SU-DHL-6 (cell line): Measurements from ENCODE around the gene ACKR3.

Experiments
- H2AFZ ChIP-seq: fragments of 200-600 bp; sonication (generic); 2 replicates; pipeline ENCODE4 v1.6.1; 2014; ENCODE audit warnings: low read depth, mild to moderate bottlenecking, moderate library complexity, mixed read lengths, antibody characterized with exemption, low read length; ENCODE audit not compliant: severe bottlenecking
- H3F3A ChIP-seq: fragments of 200-600 bp; shearing (Covaris generic); 2 replicates; pipeline ENCODE4 v1.6.0; 2016; ENCODE audit warnings: antibody characterized with exemption, mild to moderate bottlenecking; ENCODE audit not compliant: insufficient read depth
- H3K27ac ChIP-seq: fragments of 200-600 bp; sonication (generic); 2 replicates; pipeline ENCODE4 v1.5.1; 2016; ENCODE audit warnings: low read depth, mild to moderate bottlenecking, low read length, moderate library complexity, mixed read lengths
- H3K27me3 ChIP-seq: fragments of 200-600 bp; sonication (generic), shearing (Covaris generic); 2 replicates; pipeline ENCODE4 v1.6.0; 2014; ENCODE audit warnings: mild to moderate bottlenecking, low read length
- H3K36me3 ChIP-seq: fragments of 200-600 bp; sonication (generic); 2 replicates; pipeline ENCODE4 v1.6.1; 2014; ENCODE audit warnings: mild to moderate bottlenecking, low read length, mixed read lengths
- H3K4me2 ChIP-seq: fragments of 300-600, 200-600 bp; shearing (Covaris generic), sonication (generic); 2 replicates; pipeline ENCODE4 v1.6.0; 2014; ENCODE audit warnings: low read length, low read depth, mild to moderate bottlenecking; ENCODE audit not compliant: poor library complexity, severe bottlenecking
- H3K4me3 ChIP-seq: fragments of 200-600 bp; sonication (generic); 2 replicates; pipeline ENCODE4 v1.5.1; 2014; ENCODE audit warnings: antibody characterized with exemption, low read length, mild to moderate bottlenecking, mixed read lengths; ENCODE audit not compliant: insufficient read depth, poor library complexity, severe bottlenecking
- H3K79me2 ChIP-seq: fragments of 200-600 bp; sonication (generic); 2 replicates; pipeline ENCODE4 v1.6.1; 2014; ENCODE audit warnings: mild to moderate bottlenecking, low read length, moderate library complexity; ENCODE audit not compliant: insufficient read depth
- H3K9ac ChIP-seq: fragments of 200-600 bp; sonication (generic); 2 replicates; pipeline ENCODE4 v1.7.0; 2014; ENCODE audit warnings: mild to moderate bottlenecking, low read length
- H3K9me2 ChIP-seq: fragments of 200-600 bp; sonication (generic); replicated peaks from 2 replicates; pipeline ENCODE4 v1.6.1; 2014; ENCODE audit warnings: low read length; ENCODE audit not compliant: insufficient read depth
- H3K9me3 ChIP-seq: fragments of 200-600 bp; sonication (generic); 2 replicates; pipeline ENCODE4 v1.6.1; 2014; ENCODE audit warnings: low read length, mixed read lengths; ENCODE audit not compliant: insufficient read depth
- H4K20me1 ChIP-seq: fragments of 200-600 bp; sonication (generic); 2 replicates; pipeline ENCODE4 v1.6.1; 2014; ENCODE audit warnings: low read depth, mild to moderate bottlenecking, antibody characterized with exemption, low read length, moderate library complexity, mixed read lengths
- EZH2phosphoT487 ChIP-seq: fragments of 200-600 bp; sonication (generic), shearing (Covaris generic); conservative IDR thresholded peaks from 2 replicates; pipeline ENCODE4 v1.6.1; 2018; ENCODE audit warnings: mild to moderate bottlenecking, antibody characterized with exemption, low read length, moderate library complexity, mixed read lengths
- TF ChIP-seq, protein P1 (sequence below): fragments of 200-600 bp; sonication (generic); IDR thresholded peaks from one replicate; pipeline ENCODE4 v1.5.1; 2017; ENCODE audit warnings: antibody characterized with exemption, mild to moderate bottlenecking, low read length, moderate library complexity; ENCODE audit not compliant: insufficient read depth, poor library complexity, severe bottlenecking

The ACKR3 gene

DNA sequence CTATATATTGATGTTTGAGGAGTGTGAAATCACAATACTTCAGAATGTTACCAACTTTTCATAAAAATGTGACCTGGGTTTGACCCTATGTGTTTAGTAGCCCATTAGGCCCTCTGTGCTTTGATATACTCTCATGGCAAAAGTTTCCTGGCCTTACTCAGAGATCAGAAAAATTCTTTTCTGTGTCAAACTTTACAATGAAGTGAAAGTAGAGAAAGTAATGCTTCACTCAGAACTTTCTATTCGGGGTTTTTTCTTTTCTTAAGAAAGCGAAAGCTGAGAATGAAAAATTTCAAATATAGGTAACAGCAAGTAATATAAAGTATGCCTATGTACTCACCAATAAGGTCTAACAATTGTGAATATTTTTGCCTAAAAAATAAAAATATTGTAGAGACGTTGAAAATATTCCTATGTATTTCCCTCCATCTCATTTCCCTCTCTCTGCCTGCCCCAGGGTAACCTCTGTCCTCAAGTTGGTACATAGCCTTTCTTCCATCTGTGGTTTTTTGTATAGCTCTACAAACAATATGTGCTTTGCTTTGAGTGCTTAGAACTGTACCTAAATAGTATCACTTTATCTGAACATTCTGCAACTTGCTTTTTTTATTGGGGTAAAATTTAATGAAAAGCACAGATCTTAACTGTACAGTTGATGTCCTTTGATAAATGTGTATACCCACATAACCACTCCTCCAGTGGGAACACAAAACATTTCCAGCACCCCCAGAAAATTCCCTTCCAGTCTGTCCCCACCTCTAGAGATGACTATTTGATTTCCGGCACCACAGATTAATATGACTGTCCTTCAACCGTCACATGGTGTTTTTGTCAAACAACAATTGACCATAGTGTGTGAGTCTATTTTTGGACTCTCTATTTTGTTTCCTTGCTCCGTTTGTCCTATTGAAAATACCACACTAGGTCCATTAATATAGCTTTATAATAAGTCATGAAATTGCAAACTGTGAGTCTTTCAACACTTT lies 10.3 kb upstream of the ACKR3 start:
- Histone ChIP-seq H3K36me3 (no peaks in the 10 kb centered on the region), H3K4me2 (no peak overlapping the region), H4K20me1 (no peaks in the 10 kb centered on the region), H3K9ac (no peak overlapping the region), H2AFZ (no peak overlapping the region), H3K9me2 (no peaks in the 10 kb centered on the region), H3K79me2 (no peaks in the 10 kb centered on the region), H3K27ac (no peak overlapping the region), H3F3A (no peaks in the 10 kb centered on the region), H3K9me3 (no peaks in the 10 kb centered on the region), H3K27me3 (no peaks in the 10 kb centered on the region), H3K4me3 (no peak overlapping the region)
- TF ChIP-seq, protein P1, sequence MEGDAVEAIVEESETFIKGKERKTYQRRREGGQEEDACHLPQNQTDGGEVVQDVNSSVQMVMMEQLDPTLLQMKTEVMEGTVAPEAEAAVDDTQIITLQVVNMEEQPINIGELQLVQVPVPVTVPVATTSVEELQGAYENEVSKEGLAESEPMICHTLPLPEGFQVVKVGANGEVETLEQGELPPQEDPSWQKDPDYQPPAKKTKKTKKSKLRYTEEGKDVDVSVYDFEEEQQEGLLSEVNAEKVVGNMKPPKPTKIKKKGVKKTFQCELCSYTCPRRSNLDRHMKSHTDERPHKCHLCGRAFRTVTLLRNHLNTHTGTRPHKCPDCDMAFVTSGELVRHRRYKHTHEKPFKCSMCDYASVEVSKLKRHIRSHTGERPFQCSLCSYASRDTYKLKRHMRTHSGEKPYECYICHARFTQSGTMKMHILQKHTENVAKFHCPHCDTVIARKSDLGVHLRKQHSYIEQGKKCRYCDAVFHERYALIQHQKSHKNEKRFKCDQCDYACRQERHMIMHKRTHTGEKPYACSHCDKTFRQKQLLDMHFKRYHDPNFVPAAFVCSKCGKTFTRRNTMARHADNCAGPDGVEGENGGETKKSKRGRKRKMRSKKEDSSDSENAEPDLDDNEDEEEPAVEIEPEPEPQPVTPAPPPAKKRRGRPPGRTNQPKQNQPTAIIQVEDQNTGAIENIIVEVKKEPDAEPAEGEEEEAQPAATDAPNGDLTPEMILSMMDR: no peak
- no peak for TF ChIP-seq EZH2phosphoT487

DNA sequence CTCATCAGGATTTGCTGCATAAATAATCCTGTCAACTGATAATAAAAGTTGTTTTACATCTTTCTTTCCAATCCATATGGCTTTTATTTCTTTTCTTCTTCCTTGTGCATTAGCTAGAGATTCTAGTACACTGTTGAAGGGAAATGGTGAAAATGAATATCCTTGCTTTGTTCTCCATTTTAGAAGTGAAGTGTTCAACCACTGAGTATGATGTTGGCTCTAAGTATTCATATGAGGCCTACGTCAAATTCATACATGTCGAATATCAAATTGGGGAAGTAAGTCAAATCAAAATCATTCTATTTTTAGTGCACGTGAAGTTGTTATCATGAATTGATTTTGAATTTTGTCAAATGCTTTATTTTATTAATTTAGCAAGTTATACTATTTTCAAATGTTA lies 7.8 kb upstream of the ACKR3 start:
- TF ChIP-seq, protein P1: no peak
- no peak for TF ChIP-seq EZH2phosphoT487
- Histone ChIP-seq H3F3A (no peaks in the 10 kb centered on the region), H3K4me3 (no peak overlapping the region), H4K20me1 (no peaks in the 10 kb centered on the region), H3K27ac (no peak overlapping the region), H2AFZ (no peak overlapping the region), H3K36me3 (no peaks in the 10 kb centered on the region), H3K9me2 (no peaks in the 10 kb centered on the region), H3K9ac (no peak overlapping the region), H3K9me3 (no peaks in the 10 kb centered on the region), H3K27me3 (no peaks in the 10 kb centered on the region), H3K79me2 (no peaks in the 10 kb centered on the region), H3K4me2 (no peak overlapping the region)

DNA sequence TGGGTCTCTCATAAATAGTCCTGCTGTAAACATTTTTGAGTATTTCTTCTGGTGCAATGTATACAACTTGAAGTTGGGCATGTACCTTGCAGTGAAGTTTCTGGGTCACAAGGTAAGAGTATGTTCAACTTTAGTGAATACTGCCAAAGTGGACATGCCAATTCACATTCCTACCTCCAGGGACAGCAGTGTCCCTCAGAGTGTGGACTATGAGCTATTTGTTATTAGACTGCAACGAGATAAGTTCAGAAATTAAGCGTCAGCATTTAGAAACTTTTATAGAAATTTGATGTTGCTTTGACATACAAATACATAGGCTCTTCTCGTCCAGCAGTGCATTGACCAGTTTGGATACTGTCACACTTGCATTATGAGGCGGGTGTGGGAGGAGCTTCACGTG lies 7.2 kb upstream of the ACKR3 start:
- H3K79me2 ChIP-seq: no peaks in the 10 kb centered on the region
- TF ChIP-seq EZH2phosphoT487: no peak
- TF ChIP-seq, protein P1: no peak
- H2AFZ ChIP-seq: no peak overlapping the region
- no peaks in the 10 kb centered on the region for H3K27me3 ChIP-seq
- no peak overlapping the region for H3K4me2 ChIP-seq
- no peaks in the 10 kb centered on the region for H3K9me2 ChIP-seq
- no peaks in the 10 kb centered on the region for H4K20me1 ChIP-seq
- H3F3A ChIP-seq: no peaks in the 10 kb centered on the region
- no peaks in the 10 kb centered on the region for H3K9me3 ChIP-seq
- H3K4me3 ChIP-seq: no peak overlapping the region
- H3K9ac ChIP-seq: no peak overlapping the region
- no peaks in the 10 kb centered on the region for H3K36me3 ChIP-seq
- no peak overlapping the region for H3K27ac ChIP-seq
